ENCODE measurements around the gene SENP5. TPM values are rescaled to one million over a fixed set of nuclear protein-coding genes. Genes with fewer than 3 reads are reported as not detected.
A peak's percentile ranks its signal among the peaks of the same experiment; 100 is the strongest.
"Not testable (repeated sequence)": the region's sequence is repeated elsewhere in the genome, so short reads cannot be mapped to it uniquely, and the experiment has no call there.

SENP5 gene, protein sequence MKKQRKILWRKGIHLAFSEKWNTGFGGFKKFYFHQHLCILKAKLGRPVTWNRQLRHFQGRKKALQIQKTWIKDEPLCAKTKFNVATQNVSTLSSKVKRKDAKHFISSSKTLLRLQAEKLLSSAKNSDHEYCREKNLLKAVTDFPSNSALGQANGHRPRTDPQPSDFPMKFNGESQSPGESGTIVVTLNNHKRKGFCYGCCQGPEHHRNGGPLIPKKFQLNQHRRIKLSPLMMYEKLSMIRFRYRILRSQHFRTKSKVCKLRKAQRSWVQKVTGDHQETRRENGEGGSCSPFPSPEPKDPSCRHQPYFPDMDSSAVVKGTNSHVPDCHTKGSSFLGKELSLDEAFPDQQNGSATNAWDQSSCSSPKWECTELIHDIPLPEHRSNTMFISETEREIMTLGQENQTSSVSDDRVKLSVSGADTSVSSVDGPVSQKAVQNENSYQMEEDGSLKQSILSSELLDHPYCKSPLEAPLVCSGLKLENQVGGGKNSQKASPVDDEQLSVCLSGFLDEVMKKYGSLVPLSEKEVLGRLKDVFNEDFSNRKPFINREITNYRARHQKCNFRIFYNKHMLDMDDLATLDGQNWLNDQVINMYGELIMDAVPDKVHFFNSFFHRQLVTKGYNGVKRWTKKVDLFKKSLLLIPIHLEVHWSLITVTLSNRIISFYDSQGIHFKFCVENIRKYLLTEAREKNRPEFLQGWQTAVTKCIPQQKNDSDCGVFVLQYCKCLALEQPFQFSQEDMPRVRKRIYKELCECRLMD
- total RNA-seq (10 to 100 TPM; 62.7 to 64.7 TPM), total RNA-seq (67.1 to 204 (median 125) reads per million in 172 experiments)
- polyA plus RNA-seq (2013, experiment 1 of 2): 20.2 TPM
- polyA plus RNA-seq (2013, experiment 2 of 2): 18.0 TPM

DNA sequence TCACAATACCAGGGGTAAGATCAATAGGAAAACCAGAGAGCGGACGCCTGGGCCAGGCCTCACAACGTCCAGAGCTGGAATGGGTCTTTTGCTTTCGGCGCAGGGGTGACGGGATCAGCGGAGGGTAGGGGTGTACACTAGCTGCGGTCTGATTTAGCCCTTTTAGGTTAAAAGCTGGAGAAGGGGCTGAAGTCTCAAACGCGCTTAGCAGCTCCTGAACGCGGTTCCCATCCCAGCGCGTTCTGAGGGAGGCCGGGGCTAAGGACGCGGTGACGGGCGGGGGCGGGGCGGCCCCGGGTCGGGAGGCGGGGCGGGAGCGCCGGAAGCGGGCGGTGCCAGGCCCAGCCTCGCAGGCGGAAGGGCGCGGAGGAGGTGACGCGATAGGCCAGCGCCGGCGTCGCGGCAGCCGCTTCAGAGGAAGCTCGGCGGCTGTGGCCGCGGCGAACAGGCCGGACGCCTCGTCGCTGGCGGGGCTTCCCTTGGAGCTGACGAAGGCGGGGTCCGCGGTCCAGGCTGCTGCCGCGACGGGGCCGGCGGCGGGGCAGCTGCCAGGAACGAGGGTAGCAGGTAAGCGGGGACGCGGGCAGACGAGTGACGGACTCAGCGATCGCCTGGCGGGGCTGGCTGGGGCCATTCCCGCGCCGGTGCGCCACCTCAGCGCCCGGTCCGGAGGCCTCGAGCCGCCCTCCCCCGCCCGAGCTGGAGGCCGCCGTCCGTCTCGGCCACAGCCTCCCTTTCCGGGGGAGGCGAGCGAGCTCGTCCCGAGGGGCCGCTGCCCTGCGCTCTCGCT lies at the start of gene SENP5:
Gene SENP5 (plus strand): TSS at position 414 of the 790 bp plus-strand sequence. CDS start 17,262 bp downstream, outside the sequence.
- DNase-seq: peak; percentile 75 to 96 (median 86)
- H3K36me3 Mint-ChIP-seq (ENCODE audit: low read depth): peaks cover 21% of the 10 kb centered on the region

DNA sequence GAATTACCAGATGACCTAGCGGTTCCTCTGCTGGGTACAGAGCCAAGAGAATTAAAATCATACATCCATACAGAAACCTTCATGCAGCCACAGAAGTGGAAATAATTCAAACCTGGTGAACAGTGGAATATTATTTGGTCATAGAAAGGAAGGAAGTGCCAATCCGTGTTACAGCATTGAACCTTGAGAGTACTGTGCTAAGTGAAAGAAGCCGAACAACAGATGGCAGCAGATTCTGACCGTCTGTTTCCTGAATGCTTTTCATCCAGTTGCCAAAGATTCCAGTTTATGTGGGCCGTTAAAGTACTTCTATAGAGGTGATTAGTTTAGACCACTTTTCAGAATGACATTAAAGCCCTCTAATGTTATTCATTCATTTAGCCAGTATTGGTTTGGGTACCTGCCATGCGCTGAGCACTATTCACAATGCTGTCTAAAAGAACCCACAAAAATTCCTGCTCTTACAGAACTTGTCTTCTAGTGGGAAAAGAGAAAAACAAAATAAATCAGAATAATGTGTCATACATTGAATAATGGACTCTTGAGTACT lies 45.8 kb upstream of the SENP5 start:
- Histone ChIP-seq H3K27me3 (ENCODE audit: control insufficient read depth in 1 of 2, insufficient read depth in 2 of 2, low read length in 2 of 2) (no peaks in the 10 kb centered on the region), H3K9me3 (ENCODE audit: control insufficient read depth in 1 of 2, insufficient read depth in 1 of 2, low read length in 2 of 2) (no peaks in the 10 kb centered on the region), H3K4me3 (ENCODE audit: low read length) (no peak overlapping the region), H3K27ac (ENCODE audit: low read depth in 1 of 2, low read length in 2 of 2) (no peak overlapping the region), H3K4me1 (ENCODE audit: insufficient read depth, low read length) (no peaks in the 10 kb centered on the region), H3K36me3 (ENCODE audit: insufficient read depth, low read length) (peaks cover 93% of the 10 kb centered on the region)
- no peak for DNase-seq
- Mint-ChIP-seq H3K27ac (peak overlapping the region; percentile 30), H3K27me3 (no peaks in the 10 kb centered on the region), H3K9me3 (no peaks in the 10 kb centered on the region), H3K36me3 (ENCODE audit: low read depth) (peaks cover 86% of the 10 kb centered on the region), H3K4me1 (ENCODE audit: low read depth) (no peaks in the 10 kb centered on the region), H3K4me3 (no peak overlapping the region)
- intact Hi-C loops (cut with DNase I, micrococcal nuclease): no loop called here
- no peak for ATAC-seq (ENCODE audit: poor library complexity)
- ChIA-PET POLR2A (interaction anchor here (0.6 kb wide), 1 partner anchor 120 kb away, joined by 3 read pairs; the partner anchor contains the start of gene NCBP2), CTCF (no interaction called here)
- TF ChIP-seq, protein P1, sequence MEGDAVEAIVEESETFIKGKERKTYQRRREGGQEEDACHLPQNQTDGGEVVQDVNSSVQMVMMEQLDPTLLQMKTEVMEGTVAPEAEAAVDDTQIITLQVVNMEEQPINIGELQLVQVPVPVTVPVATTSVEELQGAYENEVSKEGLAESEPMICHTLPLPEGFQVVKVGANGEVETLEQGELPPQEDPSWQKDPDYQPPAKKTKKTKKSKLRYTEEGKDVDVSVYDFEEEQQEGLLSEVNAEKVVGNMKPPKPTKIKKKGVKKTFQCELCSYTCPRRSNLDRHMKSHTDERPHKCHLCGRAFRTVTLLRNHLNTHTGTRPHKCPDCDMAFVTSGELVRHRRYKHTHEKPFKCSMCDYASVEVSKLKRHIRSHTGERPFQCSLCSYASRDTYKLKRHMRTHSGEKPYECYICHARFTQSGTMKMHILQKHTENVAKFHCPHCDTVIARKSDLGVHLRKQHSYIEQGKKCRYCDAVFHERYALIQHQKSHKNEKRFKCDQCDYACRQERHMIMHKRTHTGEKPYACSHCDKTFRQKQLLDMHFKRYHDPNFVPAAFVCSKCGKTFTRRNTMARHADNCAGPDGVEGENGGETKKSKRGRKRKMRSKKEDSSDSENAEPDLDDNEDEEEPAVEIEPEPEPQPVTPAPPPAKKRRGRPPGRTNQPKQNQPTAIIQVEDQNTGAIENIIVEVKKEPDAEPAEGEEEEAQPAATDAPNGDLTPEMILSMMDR (IDR thresholded peaks at IDR 0.05): no peak

More for the DNA sequence above, at the start of gene SENP5:
- Histone ChIP-seq H3K36me3 (ENCODE audit: insufficient read depth, low read length) (peaks cover 3% of the 10 kb centered on the region), H3K4me3 (ENCODE audit: low read length) (peak within 1 kb of the TSS; percentile 94), H3K9me3 (ENCODE audit: control insufficient read depth in 1 of 2, insufficient read depth in 1 of 2, low read length in 2 of 2) (no peaks in the 10 kb centered on the region), H3K27me3 (ENCODE audit: control insufficient read depth in 1 of 2, insufficient read depth in 2 of 2, low read length in 2 of 2) (no peaks in the 10 kb centered on the region), H3K27ac (ENCODE audit: low read depth in 1 of 2, low read length in 2 of 2) (peak within 1 kb of the TSS; percentile 85 to 94), H3K4me1 (ENCODE audit: insufficient read depth, low read length) (peaks cover 31% of the 10 kb centered on the region)
- intact Hi-C loops (cut with DNase I, micrococcal nuclease): loop anchor here (1.0 to 5.0 kb wide), 3 partner anchors 75 to 300 kb away; partner anchors contain the start of genes NCBP2 (in 2 of the 2), FBXO45 (in 1 of the 2), PAK2 (in 1 of the 2) and WDR53 (in 1 of the 2)
- peaks cover 38% of the 10 kb centered on the region for H3K4me1 Mint-ChIP-seq (ENCODE audit: low read depth)
- POLR2A ChIA-PET: interaction anchor here (0.6 to 3.4 kb wide), 16 partner anchors 10 to 616 kb away, joined by 3 to 113 read pairs (median 4); partner anchors contain the start of genes CEP19, DLG1, DYNLT2B and FBXO45
- peak within 1 kb of the TSS; percentile 98 for H3K4me3 Mint-ChIP-seq
- ATAC-seq (ENCODE audit: poor library complexity): peak; percentile 96
- H3K9me3 Mint-ChIP-seq: no peaks in the 10 kb centered on the region
- CTCF ChIA-PET: interaction anchor here (0.7 to 5.0 kb wide), 4 partner anchors 30 to 434 kb away, joined by 3 to 34 read pairs (median 6); partner anchors contain the start of gene NCBP2
- TF ChIP-seq, protein P1 (IDR thresholded peaks at IDR 0.05): no peak
- peak within 1 kb of the TSS; percentile 93 for H3K27ac Mint-ChIP-seq
- no peaks in the 10 kb centered on the region for H3K27me3 Mint-ChIP-seq

DNA sequence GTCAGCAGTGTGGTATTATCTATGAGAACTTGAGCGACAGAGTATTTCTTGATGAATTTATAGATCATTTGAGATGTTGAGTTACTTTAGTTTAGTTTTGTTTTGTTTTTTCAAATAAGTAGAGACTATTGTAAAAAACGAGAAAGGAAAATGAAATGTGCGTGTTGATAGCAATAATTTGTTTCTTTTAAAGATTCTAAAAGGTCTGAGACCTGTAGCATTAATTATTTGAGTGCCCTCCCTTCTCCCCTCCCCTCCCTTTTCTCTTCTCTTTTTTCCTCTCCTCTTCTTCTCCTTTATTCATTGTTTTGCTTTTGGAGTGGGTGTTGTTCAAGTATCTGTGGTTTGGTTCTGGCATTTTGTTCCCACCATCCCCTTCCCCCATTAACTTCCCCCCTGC lies 38.1 kb upstream of the SENP5 start:
- CTCF ChIA-PET; DNase-seq; H3K4me1 Mint-ChIP-seq (ENCODE audit: low read depth); H3K4me1 ChIP-seq (ENCODE audit: insufficient read depth, low read length); H3K27me3 ChIP-seq (ENCODE audit: control insufficient read depth in 1 of 2, insufficient read depth in 2 of 2, low read length in 2 of 2); POLR2A ChIA-PET; H3K9me3 ChIP-seq (ENCODE audit: control insufficient read depth in 1 of 2, insufficient read depth in 1 of 2, low read length in 2 of 2); ATAC-seq (ENCODE audit: poor library complexity); intact Hi-C loops (cut with DNase I, micrococcal nuclease); H3K4me3 Mint-ChIP-seq; H3K27ac Mint-ChIP-seq; H3K4me3 ChIP-seq (ENCODE audit: low read length); H3K27me3 Mint-ChIP-seq; H3K9me3 Mint-ChIP-seq; H3K27ac ChIP-seq (ENCODE audit: low read depth in 1 of 2, low read length in 2 of 2): not testable (repeated sequence)
- H3K36me3 ChIP-seq (ENCODE audit: insufficient read depth, low read length): peaks cover 43% of the 10 kb centered on the region
- peaks cover 54% of the 10 kb centered on the region for H3K36me3 Mint-ChIP-seq (ENCODE audit: low read depth)
